ENCODE data around the gene ARV1.
"Not testable (repeated sequence)": the region's sequence is repeated elsewhere in the genome, so short reads cannot be mapped to it uniquely, and the experiment has no call there.

Gene ARV1

GRCh38 chr1:231001892-231002291, 23.0 kb downstream of the ARV1 start:
- no peak overlapping the region for H3K27ac ChIP-seq

GRCh38 chr1:231007535-231007934, 28.6 kb downstream of the ARV1 start:
- not testable (repeated sequence) for H3K27ac ChIP-seq

More at GRCh38 chr1:231001892-231002291, 23.0 kb downstream of the ARV1 start:
- TF ChIP-seq CTCF (IDR thresholded peaks at IDR 0.05) (no peak), ZFX (IDR thresholded peaks at IDR 0.05; ENCODE audit: borderline replicate concordance) (no peak)

GRCh38 chr1:231011360-231011759, 32.5 kb downstream of the ARV1 start:
- H3K27ac ChIP-seq = no peak overlapping the region
- no peak for TF ChIP-seq ZFX (IDR thresholded peaks at IDR 0.05; ENCODE audit: borderline replicate concordance)
- TF ChIP-seq CTCF (IDR thresholded peaks at IDR 0.05) = no peak

- no peak for TF ChIP-seq ZFX (IDR thresholded peaks at IDR 0.05; ENCODE audit: borderline replicate concordance)
- TF ChIP-seq CTCF (IDR thresholded peaks at IDR 0.05) = no peak
- H3K27ac ChIP-seq = no peak overlapping the region
Measured at GRCh38 chr1:231011963-231012362, 33.1 kb downstream of the ARV1 start.

GRCh38 chr1:231013391-231014015, 34.6 kb downstream of the ARV1 start:
- no peak for TF ChIP-seq ZFX (IDR thresholded peaks at IDR 0.05; ENCODE audit: borderline replicate concordance)
- TF ChIP-seq CTCF (IDR thresholded peaks at IDR 0.05) = no peak
- H3K27ac ChIP-seq = no peak overlapping the region

- TF ChIP-seq ZFX (IDR thresholded peaks at IDR 0.05; ENCODE audit: borderline replicate concordance) = no peak
- no peak for TF ChIP-seq CTCF (IDR thresholded peaks at IDR 0.05)
- no peak overlapping the region for H3K27ac ChIP-seq
Measured at GRCh38 chr1:231016234-231016633, 37.3 kb downstream of the ARV1 start.

- TF ChIP-seq ZFX (IDR thresholded peaks at IDR 0.05; ENCODE audit: borderline replicate concordance) (no peak), CTCF (IDR thresholded peaks at IDR 0.05) (no peak)
- H3K27ac ChIP-seq = no peak overlapping the region
Measured at GRCh38 chr1:231016966-231017365, 38.1 kb downstream of the ARV1 start.

GRCh38 chr1:231019711-231020110, 40.8 kb downstream of the ARV1 start:
- H3K27ac ChIP-seq = no peak overlapping the region
- no peak for TF ChIP-seq ZFX (IDR thresholded peaks at IDR 0.05; ENCODE audit: borderline replicate concordance)

Data from 22Rv1 (cell line).